K562 (cell line): ENCODE results near the gene FBXO46. TPM values are rescaled to one million over a fixed set of nuclear protein-coding genes. Genes with fewer than 3 reads are reported as not detected.

ENCODE experiments used
- DEAF1 ChIP-seq: fragments of 450-650 bp; formaldehyde crosslinking; IDR thresholded peaks from 2 replicates; pipeline ENCODE4 v1.4.0; 2020; ENCODE audit warnings: mild to moderate bottlenecking, moderate library complexity
- FOXK2 ChIP-seq, 2 experiments: fragments of 450-650 bp; IDR thresholded peaks in 1 of 2; conservative IDR thresholded peaks in 1 of 2; 2 replicates each; pipeline ENCODE4 v1.6.1; 2016; ENCODE audit warnings: low read depth in 2 of 2, mild to moderate bottlenecking in 1 of 2
- HINFP ChIP-seq: fragments of 450-650 bp; conservative IDR thresholded peaks from 2 replicates; pipeline ENCODE4 v1.6.1; 2016; ENCODE audit warnings: missing genetic modification characterization, low read depth, mild to moderate bottlenecking, control low read depth, missing compliant biosample characterization
- HMG20B ChIP-seq: fragments of 250-450 bp; sonication (Bioruptor Pico); IDR thresholded peaks from 2 replicates; pipeline ENCODE4 v1.5.0; 2021; ENCODE audit warnings: mild to moderate bottlenecking
- MAX ChIP-seq: sonication (generic); formaldehyde crosslinking; IDR thresholded peaks from 2 replicates; pipeline ENCODE4 v1.9.0; 2022; ENCODE audit warnings: mild to moderate bottlenecking, missing genetic modification reagents
- MXD1 ChIP-seq: fragments of 250-450 bp; sonication (Bioruptor Pico); IDR thresholded peaks from 2 replicates; pipeline ENCODE4 v1.8.0; 2021; ENCODE audit warnings: borderline replicate concordance, mild to moderate bottlenecking, moderate library complexity; ENCODE audit not compliant: poor library complexity, severe bottlenecking
- NFE2 ChIP-seq: IDR thresholded peaks from 2 replicates; pipeline ENCODE4 v1.6.1; 2014; ENCODE audit warnings: antibody characterized with exemption, low read depth
- NFIC ChIP-seq: fragments of 450-650 bp; IDR thresholded peaks from 2 replicates; pipeline ENCODE4 v1.6.1; 2017; ENCODE audit warnings: mild to moderate bottlenecking, inconsistent platforms
- NR0B1 ChIP-seq: fragments of 450-650 bp; IDR thresholded peaks from one replicate; pipeline ENCODE4 v1.6.1; 2018; ENCODE audit warnings: mild to moderate bottlenecking, moderate library complexity; ENCODE audit not compliant: partially characterized antibody
- PHF8 ChIP-seq: fragments of 200-600 bp; sonication (generic); IDR thresholded peaks from 2 replicates; pipeline ENCODE4 v1.6.1; 2012; ENCODE audit warnings: mixed run types, mild to moderate bottlenecking, inconsistent platforms, low read length, moderate library complexity, borderline replicate concordance
- PPARD ChIP-seq: fragments of 250-450 bp; sonication (Bioruptor Pico); IDR thresholded peaks from 2 replicates; pipeline ENCODE4 v1.8.0; 2022; ENCODE audit warnings: inconsistent platforms, mild to moderate bottlenecking, moderate library complexity
- RAD51 ChIP-seq: fragments of 450-650 bp; IDR thresholded peaks from 2 replicates; pipeline ENCODE4 v1.7.1; 2016; ENCODE audit warnings: low read depth, mild to moderate bottlenecking, borderline replicate concordance
- RBM22 ChIP-seq: fragments of 200-400 bp; formaldehyde crosslinking; IDR thresholded peaks from 2 replicates; pipeline ENCODE4 v1.6.1; 2018; ENCODE audit warnings: low read length, low read depth; ENCODE audit not compliant: poor library complexity, severe bottlenecking
- SMARCC2 ChIP-seq: fragments of 450-650 bp; IDR thresholded peaks from 2 replicates; pipeline ENCODE4 v1.6.1; 2017; ENCODE audit warnings: antibody characterized with exemption, moderate library complexity, mild to moderate bottlenecking, low read depth
- SP2 ChIP-seq: IDR thresholded peaks from 2 replicates; pipeline ENCODE4 v1.6.1; 2011; ENCODE audit warnings: mild to moderate bottlenecking, low read depth, low read length, moderate library complexity; ENCODE audit not compliant: poor library complexity, severe bottlenecking; ENCODE audit errors: extremely low read depth
- TAL1 ChIP-seq: fragments of 450-650 bp; IDR thresholded peaks from 2 replicates; pipeline ENCODE4 v1.6.1; 2016; ENCODE audit warnings: mild to moderate bottlenecking
- ZBTB43 ChIP-seq: sonication (generic); formaldehyde crosslinking; IDR thresholded peaks from 2 replicates; pipeline ENCODE4 v1.8.0; 2023; ENCODE audit warnings: mild to moderate bottlenecking, missing genetic modification reagents
- ZNF77 ChIP-seq: fragments of 250-450 bp; sonication (Bioruptor Pico); IDR thresholded peaks from 2 replicates; pipeline ENCODE4 v1.5.0; 2020
- polyA plus RNA-seq, 8 experiments: library from polyadenylated mRNA; depleted of rRNA in 4 of 8; stranded (reverse) in 5 of 8; unstranded in 3 of 8; fragments of >200 nt; fragmentation: Nextera tagmentation in 2 of 8; fragmentation: Illumina TruSeq in 1 of 8; extraction: Ambion mirVana in 2 of 8; extraction: Trizol in 1 of 8; gene quantifications; 2 replicates each; pipeline versions ENCODE4 v1.2.1 to v1.2.3, GENCODE V29; 2011 to 2014; ENCODE audit warnings: inconsistent platforms in 1 of 8, missing spikeins in 1 of 8
- total RNA-seq, 7 experiments: library from RNA; depleted of rRNA in 6 of 7; stranded (reverse); fragments of >200 nt in 6 of 7; fragmentation: Illumina TruSeq in 2 of 7; extraction: Trizol in 2 of 7; gene quantifications; 2 replicates each; pipeline versions ENCODE4 v1.2.1 to v1.2.3, GENCODE V29; 2011 to 2021; ENCODE audit warnings: low replicate concordance in 1 of 7

The FBXO46 gene
- total and polyA plus RNA-seq, 9 of the 15 experiments (the other 6 are each of a cell fraction or from before 2014, with no cell fraction given): 1.5 to 36.1 (median 7.3) TPM

- TF ChIP-seq MXD1 (CRISPR knock-in tag) (no peak), ZNF77 (CRISPR knock-in tag) (no peak), SMARCC2 (peak; percentile 64; the same call in 1 of the 2 replicates), DEAF1 (CRISPR knock-in tag) (no peak), TAL1 (no peak), PPARD (CRISPR knock-in tag) (no peak), ZBTB43 (CRISPR knock-in tag) (no peak), FOXK2 (conservative IDR thresholded peaks at IDR 0.05 in 1 of 2, IDR thresholded peaks at IDR 0.05 in 1 of 2; ENCODE audit: low read depth in 2 of 2) (no peak), PHF8 (peak; percentile 65; the same call in 1 of the 2 replicates), HINFP (no peak), MAX (CRISPR knock-in tag) (no peak; the same call in none of the 2 replicates), HMG20B (CRISPR knock-in tag) (no peak), NFIC (peak; percentile 63), RBM22 (no peak), NFE2 (no peak), NR0B1 (no peak), SP2 (no peak), RAD51 (no peak)
Measured at GRCh38 chr19:45730368-45731288, at the start of gene FBXO46 (continued).
